Kasumi-1 (cell line): ENCODE results near the gene PDILT.
"Not testable (repeated sequence)": the region's sequence is repeated elsewhere in the genome, so short reads cannot be mapped to it uniquely, and the experiment has no call there.

Experiments
- DNase-seq, 2 experiments: peaks; one replicate each; lab custom pipeline; 2025; lab: John Stamatoyannopoulos, UW

The PDILT gene

GRCh38 chr16:20321051-20321450 lies 83.5 kb downstream of the PDILT start:
- not testable (repeated sequence) for DNase-seq

GRCh38 chr16:20320592-20320991 lies 83.9 kb downstream of the PDILT start:
- DNase-seq = no peak

GRCh38 chr16:20320178-20320577 lies 84.4 kb downstream of the PDILT start:
- DNase-seq = no peak

- no peak for DNase-seq
These were observed 85.1 kb downstream of the PDILT start for GRCh38 chr16:20319406-20319805.

- no peak for DNase-seq
These were observed 86.1 kb downstream of the PDILT start for GRCh38 chr16:20318437-20318836.

- no peak for DNase-seq
These were observed 86.5 kb downstream of the PDILT start for GRCh38 chr16:20318006-20318405.

GRCh38 chr16:20317117-20317516 lies 87.4 kb downstream of the PDILT start:
- no peak for DNase-seq

- DNase-seq = no peak
These were observed 87.8 kb downstream of the PDILT start for GRCh38 chr16:20316715-20317114.

GRCh38 chr16:20315764-20316163 lies 88.8 kb downstream of the PDILT start:
- DNase-seq = no peak

GRCh38 chr16:20314575-20314974 lies 90.0 kb downstream of the PDILT start:
- no peak for DNase-seq

GRCh38 chr16:20313741-20314140 lies 90.8 kb downstream of the PDILT start:
- DNase-seq = no peak

GRCh38 chr16:20312536-20313095 lies 91.9 kb downstream of the PDILT start:
- not testable (repeated sequence) for DNase-seq

- no peak for DNase-seq
These were observed 93.0 kb downstream of the PDILT start for GRCh38 chr16:20311548-20311947.

- DNase-seq = no peak
These were observed 93.8 kb downstream of the PDILT start for GRCh38 chr16:20310421-20311395.

GRCh38 chr16:20309786-20310185 lies 94.8 kb downstream of the PDILT start:
- DNase-seq = no peak
